Activated CD4-positive, alpha-beta memory T cell treated with anti-CD3 and anti-CD28 coated beads for 36 hours (primary cell): ENCODE results near the gene CLDN4. TPM values are rescaled to one million over a fixed set of nuclear protein-coding genes. Genes with fewer than 3 reads are reported as not detected.
"Not testable (repeated sequence)": the region's sequence is repeated elsewhere in the genome, so short reads cannot be mapped to it uniquely, and the experiment has no call there.

ENCODE experiments used
- CTCF ChIA-PET: fragments of 350-600 bp; sonication (Branson Sonifier 250); formaldehyde crosslinking; loops from one replicate; lab custom pipeline; 2021; ENCODE audit warnings: antibody characterized with exemption, inconsistent platforms; lab: Charles Lee
- POLR2A ChIA-PET: fragments of 350-600 bp; sonication (Branson Sonifier 250); formaldehyde crosslinking; loops from one replicate; lab custom pipeline; 2021; ENCODE audit warnings: antibody characterized with exemption; lab: Charles Lee
- DNase-seq: peaks from one replicate; pipeline ENCODE4 v3.0.0-alpha.2; 2020
- H3K27ac Mint-ChIP-seq: one replicate; pipeline ENCODE4 v1.8.0; 2021; ENCODE audit warnings: mixed read lengths
- H3K27me3 Mint-ChIP-seq: one replicate; pipeline ENCODE4 v1.8.0; 2021; ENCODE audit warnings: mixed read lengths
- H3K36me3 Mint-ChIP-seq: one replicate; pipeline ENCODE4 v1.8.0; 2021; ENCODE audit warnings: mixed read lengths
- H3K4me1 Mint-ChIP-seq: one replicate; pipeline ENCODE4 v1.8.0; 2021; ENCODE audit warnings: low read depth, mixed read lengths
- H3K4me3 Mint-ChIP-seq: one replicate; pipeline ENCODE4 v1.8.0; 2021; ENCODE audit warnings: mild to moderate bottlenecking, mixed read lengths
- H3K9me3 Mint-ChIP-seq: one replicate; pipeline ENCODE4 v1.8.0; 2021; ENCODE audit warnings: mixed read lengths
- intact Hi-C: fragments of 100-400 bp; cut with micrococcal nuclease; formaldehyde crosslinking; loops from one replicate; pipeline ENCODE4 v1.15.1; 2023
- total RNA-seq, 2 experiments: library from RNA; stranded (reverse); gene quantifications; one replicate each; pipeline ENCODE4 v1.2.3, GENCODE V29; 2021

CLDN4 gene
- total RNA-seq, 2 experiments from 2014 or later, result 0.14 to 0.17 TPM

DNA sequence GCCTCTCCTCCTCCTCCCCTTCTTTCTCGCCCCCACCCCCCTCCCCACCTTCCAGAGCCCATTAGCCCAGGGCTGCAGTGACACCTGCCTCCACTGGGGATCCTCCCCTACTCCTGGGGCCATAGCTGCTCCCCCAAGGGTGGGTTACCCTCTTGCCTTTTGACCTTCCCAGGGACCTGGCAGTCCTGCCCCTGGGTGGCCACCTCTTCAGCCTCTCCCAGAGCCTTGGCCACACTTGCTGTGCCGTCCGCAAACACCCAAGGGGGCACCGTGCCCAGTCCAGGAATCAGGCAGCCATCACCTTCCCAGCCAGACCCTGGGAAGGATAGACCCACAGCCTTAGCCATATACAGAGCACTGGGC is 19.8 kb upstream of the CLDN4 start:
- H3K36me3 Mint-ChIP-seq, result no peaks in the 10 kb centered on the region
- H3K27ac Mint-ChIP-seq, result no peak overlapping the region
- intact Hi-C loops, result loop anchor here (1.0 kb wide), 1 partner anchor 44 kb away; no protein-coding TSS in a partner anchor
- DNase-seq, result no peak
- peaks cover 8% of the 10 kb centered on the region for H3K27me3 Mint-ChIP-seq
- POLR2A ChIA-PET, result no interaction called here
- H3K9me3 Mint-ChIP-seq, result peaks cover 3% of the 10 kb centered on the region
- CTCF ChIA-PET, result interaction anchor here (1.5 to 7.5 kb wide), 3 partner anchors 10 to 44 kb away, joined by 6 to 97 read pairs (median 7); partner anchors contain the start of gene METTL27
- H3K4me3 Mint-ChIP-seq, result no peak overlapping the region
- H3K4me1 Mint-ChIP-seq, result no peaks in the 10 kb centered on the region

DNA sequence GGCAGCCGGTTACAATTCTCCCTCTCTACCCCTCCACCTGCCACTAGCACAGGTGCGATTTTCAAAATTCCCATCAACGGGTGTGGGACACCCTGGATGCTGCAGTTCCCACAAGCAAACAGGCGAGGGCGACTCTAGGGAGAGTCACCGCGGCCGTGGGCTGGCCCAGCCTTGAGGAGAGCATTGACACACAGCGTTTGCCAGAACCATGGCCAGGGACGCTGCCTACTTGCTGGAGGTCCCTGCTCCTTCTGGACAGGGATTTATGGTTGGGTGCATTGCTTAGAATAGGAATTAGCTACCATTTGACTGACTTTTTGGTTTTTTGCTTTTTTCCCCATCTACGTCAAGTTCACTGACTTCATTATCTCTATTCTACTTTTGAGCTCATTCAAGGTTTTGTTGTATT is 19.0 kb upstream of the CLDN4 start:
- Mint-ChIP-seq H3K4me3 (no peak overlapping the region), H3K9me3 (peaks cover 3% of the 10 kb centered on the region), H3K36me3 (no peaks in the 10 kb centered on the region), H3K4me1 (no peaks in the 10 kb centered on the region), H3K27me3 (peaks cover 8% of the 10 kb centered on the region), H3K27ac (no peak overlapping the region)
- intact Hi-C loops, result loop anchor here (1.0 kb wide), 1 partner anchor 44 kb away; no protein-coding TSS in a partner anchor
- peak; percentile 73 for DNase-seq
- CTCF ChIA-PET, result interaction anchor here (0.7 to 7.5 kb wide), 5 partner anchors 11 to 53 kb away, joined by 3 to 97 read pairs (median 6); partner anchors contain the start of gene METTL27
- POLR2A ChIA-PET, result no interaction called here

GRCh38 chr7:73812996-73813395 is 17.8 kb upstream of the CLDN4 start:
- Mint-ChIP-seq H3K4me1 (no peaks in the 10 kb centered on the region), H3K4me3 (no peak overlapping the region), H3K27ac (no peak overlapping the region), H3K36me3 (no peaks in the 10 kb centered on the region), H3K27me3 (peaks cover 8% of the 10 kb centered on the region), H3K9me3 (peaks cover 3% of the 10 kb centered on the region)
- CTCF ChIA-PET, result interaction anchor here (7.5 kb wide), 1 partner anchor 42 kb away, joined by 97 read pairs; no protein-coding TSS in a partner anchor
- POLR2A ChIA-PET, result no interaction called here
- intact Hi-C loops, result no loop called here
- no peak for DNase-seq

DNA sequence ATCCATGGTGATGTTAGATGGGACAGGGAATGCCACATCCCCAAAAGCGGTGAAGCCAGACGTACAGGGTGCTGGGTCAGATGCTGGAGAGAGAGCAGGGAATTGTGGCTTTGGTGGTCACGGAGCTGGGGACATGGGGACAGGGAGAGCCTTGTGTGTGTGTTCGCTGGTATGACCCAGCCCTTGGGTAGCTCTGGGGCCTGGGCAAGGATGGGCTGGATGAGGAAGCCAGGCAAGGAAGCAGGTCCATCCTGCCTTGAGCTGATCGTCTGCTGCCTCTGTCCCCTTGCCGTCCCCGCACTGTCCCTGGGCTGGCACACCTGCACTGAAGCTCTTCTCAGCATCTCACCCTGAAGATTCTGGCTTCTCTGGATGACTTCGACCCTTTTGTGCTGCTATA is 15.4 kb upstream of the CLDN4 start:
- Mint-ChIP-seq H3K4me3 (no peak overlapping the region), H3K27ac (no peak overlapping the region), H3K4me1 (no peaks in the 10 kb centered on the region), H3K36me3 (no peaks in the 10 kb centered on the region), H3K27me3 (peaks cover 10% of the 10 kb centered on the region), H3K9me3 (peaks cover 3% of the 10 kb centered on the region)
- intact Hi-C loops, result no loop called here
- DNase-seq, result no peak
- POLR2A ChIA-PET, result no interaction called here
- CTCF ChIA-PET, result interaction anchor here (7.5 kb wide), 1 partner anchor 39 kb away, joined by 97 read pairs; no protein-coding TSS in a partner anchor

- intact Hi-C loops, result no loop called here
- DNase-seq, result no peak
- peaks cover 3% of the 10 kb centered on the region for H3K9me3 Mint-ChIP-seq
- ChIA-PET CTCF (interaction anchor here (0.7 kb wide), 1 partner anchor 18 kb away, joined by 3 read pairs; no protein-coding TSS in a partner anchor), POLR2A (no interaction called here)
- H3K36me3 Mint-ChIP-seq, result no peaks in the 10 kb centered on the region
- H3K27ac Mint-ChIP-seq, result no peak overlapping the region
- H3K27me3 Mint-ChIP-seq, result peaks cover 6% of the 10 kb centered on the region
- no peaks in the 10 kb centered on the region for H3K4me1 Mint-ChIP-seq
- no peak overlapping the region for H3K4me3 Mint-ChIP-seq
Observed at GRCh38 chr7:73817121-73817520, 13.7 kb upstream of the CLDN4 start.

DNA sequence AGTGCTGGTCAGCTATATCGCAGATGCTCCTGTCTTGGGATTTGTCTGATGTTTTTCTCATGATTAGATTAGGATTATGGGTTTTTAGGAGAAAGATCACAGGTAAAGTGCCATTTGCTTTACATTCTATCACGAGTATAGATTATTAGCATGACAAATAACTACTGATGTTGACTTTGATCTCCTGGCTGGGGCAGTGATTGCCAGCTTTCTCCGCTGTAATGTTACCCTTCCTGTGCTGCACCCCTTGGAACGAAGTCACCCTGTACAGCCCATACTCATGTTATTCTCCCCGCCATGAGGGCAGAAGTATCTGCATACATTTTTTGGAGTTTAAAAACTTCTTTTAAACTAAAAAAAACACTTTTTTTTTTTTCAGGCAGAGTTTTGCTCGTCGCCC is 10.8 kb upstream of the CLDN4 start:
- POLR2A ChIA-PET, result no interaction called here
- peaks cover 5% of the 10 kb centered on the region for H3K27me3 Mint-ChIP-seq
- H3K27ac Mint-ChIP-seq, result no peak overlapping the region

DNA sequence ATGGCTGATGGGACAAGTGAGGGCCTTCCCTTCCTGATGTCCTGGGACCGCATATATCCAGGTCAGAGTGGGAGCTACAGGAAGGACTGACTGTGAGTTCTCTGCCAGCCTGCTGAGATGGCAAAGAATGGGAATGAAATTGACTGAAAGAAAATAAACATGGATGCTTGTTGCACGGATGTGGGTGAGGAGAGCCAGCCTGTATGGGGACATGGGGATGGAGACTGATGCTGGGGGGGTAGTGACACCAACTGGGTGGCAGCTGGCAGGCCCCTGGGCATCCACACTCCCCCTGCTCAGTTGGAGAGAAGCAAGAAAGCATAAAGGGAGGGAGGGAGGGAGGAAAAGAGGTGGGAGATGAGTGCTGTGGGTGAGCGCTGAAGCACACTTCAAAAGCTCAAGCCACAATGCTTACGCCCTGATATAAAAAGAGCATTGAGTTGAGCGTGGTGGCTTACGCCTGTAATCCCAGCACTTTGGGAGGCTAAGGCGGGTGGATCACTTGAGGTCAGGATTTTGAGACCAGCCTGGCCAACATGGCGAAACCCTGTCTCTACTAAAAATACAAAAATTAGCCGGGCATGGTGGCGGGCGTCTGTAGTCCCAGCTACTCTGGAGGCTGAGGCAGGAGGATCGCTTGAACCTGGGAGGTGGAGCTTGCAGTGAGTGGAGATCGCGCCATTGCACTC is 9.1 kb upstream of the CLDN4 start:
- H3K9me3 Mint-ChIP-seq, CTCF ChIA-PET, H3K4me1 Mint-ChIP-seq, H3K36me3 Mint-ChIP-seq, H3K27me3 Mint-ChIP-seq, H3K27ac Mint-ChIP-seq, DNase-seq, H3K4me3 Mint-ChIP-seq, intact Hi-C loops: not testable (repeated sequence)
- POLR2A ChIA-PET, result interaction anchor here (0.6 kb wide), 1 partner anchor 75 kb away, joined by 3 read pairs; no protein-coding TSS in a partner anchor

More for the DNA sequence above, 10.8 kb upstream of the CLDN4 start:
- CTCF ChIA-PET, result interaction anchor here (0.8 kb wide), 1 partner anchor 35 kb away, joined by 3 read pairs; no protein-coding TSS in a partner anchor
- DNase-seq, result no peak
- no peaks in the 10 kb centered on the region for H3K9me3 Mint-ChIP-seq
- H3K4me1 Mint-ChIP-seq, result no peaks in the 10 kb centered on the region
- intact Hi-C loops, result no loop called here
- no peaks in the 10 kb centered on the region for H3K36me3 Mint-ChIP-seq
- H3K4me3 Mint-ChIP-seq, result no peak overlapping the region

GRCh38 chr7:73822319-73823173 is 8.2 kb upstream of the CLDN4 start:
- Mint-ChIP-seq H3K4me3 (no peak overlapping the region), H3K27me3 (peaks cover 4% of the 10 kb centered on the region), H3K4me1 (peaks cover 10% of the 10 kb centered on the region), H3K27ac (no peak overlapping the region), H3K36me3 (no peaks in the 10 kb centered on the region), H3K9me3 (no peaks in the 10 kb centered on the region)
- no peak for DNase-seq
- CTCF ChIA-PET, result interaction anchor here (1.3 kb wide), 1 partner anchor 32 kb away, joined by 5 read pairs; no protein-coding TSS in a partner anchor
- intact Hi-C loops, result no loop called here
- POLR2A ChIA-PET, result interaction anchor here (0.6 kb wide), 2 partner anchors 12 to 76 kb away, joined by 3 read pairs; no protein-coding TSS in a partner anchor

- Mint-ChIP-seq H3K27me3 (peaks cover 1% of the 10 kb centered on the region), H3K9me3 (no peaks in the 10 kb centered on the region), H3K36me3 (no peaks in the 10 kb centered on the region), H3K4me1 (peaks cover 17% of the 10 kb centered on the region), H3K4me3 (no peak overlapping the region), H3K27ac (no peak overlapping the region)
- DNase-seq, result no peak
- ChIA-PET CTCF (interaction anchor here (1.3 kb wide), 1 partner anchor 32 kb away, joined by 5 read pairs; no protein-coding TSS in a partner anchor), POLR2A (no interaction called here)
- intact Hi-C loops, result no loop called here
Observed at GRCh38 chr7:73823257-73823656, 7.5 kb upstream of the CLDN4 start.

DNA sequence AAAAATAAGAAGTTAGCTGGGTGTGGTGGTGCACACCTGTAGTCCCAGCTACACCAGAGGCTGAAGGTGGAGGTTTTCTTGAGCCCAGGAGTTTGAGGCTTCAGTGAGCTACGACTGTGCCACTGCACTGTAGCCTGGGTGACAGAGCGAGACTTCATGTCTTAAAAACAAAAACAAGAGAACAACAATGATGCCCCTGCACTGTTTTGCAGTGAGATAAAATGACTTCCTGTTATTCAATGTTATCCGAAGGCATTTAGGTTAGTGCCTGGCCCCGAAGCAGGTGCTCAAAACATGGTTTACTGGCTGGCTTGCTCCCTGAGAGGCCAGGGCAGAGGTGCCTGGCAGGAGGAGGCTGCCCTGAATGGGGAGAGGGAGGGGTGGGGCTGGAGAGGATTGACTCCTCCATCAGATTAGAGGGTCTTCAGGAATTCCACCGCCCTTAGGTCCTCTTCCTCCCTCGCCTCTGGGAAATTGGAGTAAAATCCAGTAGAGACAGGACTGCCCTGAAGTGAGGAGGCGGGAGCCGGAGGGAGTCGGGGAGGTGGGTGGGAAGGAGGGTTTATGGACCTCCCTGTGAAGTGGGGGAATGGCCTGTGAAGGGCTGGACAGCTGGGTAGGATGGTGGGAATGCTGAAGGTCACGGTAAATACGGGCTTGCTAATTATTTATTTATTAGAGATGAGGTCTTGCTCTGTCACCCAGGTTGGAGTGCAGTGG is 6.8 kb upstream of the CLDN4 start:
- Mint-ChIP-seq H3K27me3 (peaks cover 1% of the 10 kb centered on the region), H3K9me3 (no peaks in the 10 kb centered on the region), H3K27ac (no peak overlapping the region), H3K36me3 (no peaks in the 10 kb centered on the region), H3K4me1 (peaks cover 25% of the 10 kb centered on the region), H3K4me3 (no peak overlapping the region)
- POLR2A ChIA-PET, result no interaction called here
- intact Hi-C loops, result no loop called here
- DNase-seq, result no peak
- CTCF ChIA-PET, result no interaction called here

DNA sequence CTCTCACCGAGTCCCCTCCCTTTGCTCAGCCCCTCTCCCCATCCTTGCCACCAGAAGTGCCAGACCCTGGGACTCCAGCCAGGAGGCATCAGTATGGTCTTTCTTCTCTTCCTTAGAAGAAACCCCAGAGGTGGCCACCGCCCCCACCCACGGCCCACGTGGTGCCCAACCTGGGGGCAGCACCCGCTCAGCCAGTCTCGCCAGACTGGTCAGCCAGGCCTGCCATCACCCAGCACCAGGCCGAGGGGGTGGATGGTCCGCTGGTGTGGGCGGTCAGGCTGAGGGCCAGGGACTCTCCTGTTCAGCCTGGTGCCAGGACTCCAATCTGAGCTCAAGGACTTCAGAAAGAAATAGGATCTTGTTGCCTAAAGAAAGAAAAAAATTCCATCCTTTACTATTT is 5.8 kb upstream of the CLDN4 start:
- ChIA-PET CTCF (interaction anchor here (2.1 kb wide), 1 partner anchor 30 kb away, joined by 12 read pairs; no protein-coding TSS in a partner anchor), POLR2A (no interaction called here)
- Mint-ChIP-seq H3K4me3 (no peak overlapping the region), H3K9me3 (no peaks in the 10 kb centered on the region), H3K27me3 (peaks cover 1% of the 10 kb centered on the region), H3K4me1 (peaks cover 25% of the 10 kb centered on the region), H3K36me3 (no peaks in the 10 kb centered on the region), H3K27ac (no peak overlapping the region)
- DNase-seq, result no peak
- intact Hi-C loops, result no loop called here
